SH-SY5Y (cell line): ENCODE results near the gene TXNRD1.

ENCODE experiments used
- GATA2 ChIP-seq: IDR thresholded peaks from 2 replicates; pipeline ENCODE4 v1.6.1; 2011; ENCODE audit warnings: mild to moderate bottlenecking, low read depth, low read length
- GATA3 ChIP-seq: IDR thresholded peaks from 2 replicates; pipeline ENCODE4 v1.6.1; 2011; ENCODE audit warnings: low read depth, mild to moderate bottlenecking, low read length, moderate library complexity

GRCh38 chr12:104219908-104220404, 4.4 kb downstream of the TXNRD1 start:
- TF ChIP-seq GATA3: peak; percentile 71
- TF ChIP-seq GATA2: peak; percentile 95
